K562 (cell line): Measurements from ENCODE around the gene PDHB. TPM values are rescaled to one million over a fixed set of nuclear protein-coding genes. Genes with fewer than 3 reads are reported as not detected.
A peak's percentile ranks its signal among the peaks of the same experiment; 100 is the strongest.

Experiments used
- ATAC-seq: fragments of 200-7000 bp; cut with Tn5 transposase; 3 replicates; pipeline ENCODE4 v1.9.1; 2020; ENCODE audit warnings: moderate library complexity
- BruUV-seq: library from RNA; stranded (reverse); fragments of 400-500 nt; replicated peaks from 2 replicates; lab custom pipeline; 2021; lab: Mats Ljungman, UMichigan
- CTCF ChIA-PET: fragments of 300-600 bp; formaldehyde crosslinking; extraction: SDS; loops from one replicate; lab custom pipeline; 2021; ENCODE audit warnings: low intra/inter-chr PET ratio; lab: Yijun Ruan, JAX
- POLR2A ChIA-PET: fragments of 300-600, 350-650 bp; sonication (Branson Sonifier 250); formaldehyde crosslinking; extraction: SDS; loops from one replicate; lab custom pipeline; 2021; ENCODE audit warnings: antibody characterized with exemption, inconsistent platforms; lab: Yijun Ruan, JAX
- DNase-seq, 4 experiments: peaks; one replicate each; pipeline versions ENCODE4 v3.0.0 to v3.0.0-alpha.2; 2011 to 2018; ENCODE audit warnings: low spot score in 3 of 4, mixed read lengths in 3 of 4; ENCODE audit errors: extremely low read depth in 1 of 4
- FAIRE-seq: peaks from 2 replicates; lab custom pipeline; 2011; peaks lifted over from hg19 to GRCh38; lab: Jason Lieb, UNC
- H2AFZ ChIP-seq: 2 replicates; pipeline ENCODE4 v1.6.0; 2011; ENCODE audit warnings: low read depth, low read length, control low read depth, inconsistent platforms
- H3K27ac ChIP-seq: fragments of 200-600 bp; 3 replicates; pipeline ENCODE4 v1.8.0; 2011; ENCODE audit warnings: low read depth, mild to moderate bottlenecking, control low read depth, inconsistent platforms, low read length, moderate library complexity, mixed read lengths; ENCODE audit errors: extremely low read depth
- H3K27me3 ChIP-seq, 2 experiments: fragments of 300-600 bp in 1 of 2; 2 replicates in 1 of 2; 3 replicates in 1 of 2; pipeline versions ENCODE4 v1.6.0 to v1.8.0; 2011; ENCODE audit warnings: inconsistent platforms in 2 of 2, low read length in 2 of 2, mild to moderate bottlenecking in 1 of 2, mixed read lengths in 1 of 2, moderate library complexity in 1 of 2; ENCODE audit not compliant: control insufficient read depth in 2 of 2, insufficient read depth in 2 of 2
- H3K36me3 ChIP-seq: fragments of 300-600 bp; 3 replicates; pipeline ENCODE4 v1.8.0; 2011; ENCODE audit warnings: mild to moderate bottlenecking, low read length, inconsistent platforms; ENCODE audit not compliant: control insufficient read depth, insufficient read depth
- H3K4me1 ChIP-seq, 2 experiments: fragments of 200-600 bp in 1 of 2; replicated peaks in 1 of 2; 2 replicates in 1 of 2; 3 replicates in 1 of 2; pipeline versions ENCODE4 v1.5.1 to v1.8.0; 2011; ENCODE audit warnings: inconsistent platforms in 2 of 2, low read length in 2 of 2, mild to moderate bottlenecking in 1 of 2, mixed read lengths in 1 of 2, moderate library complexity in 1 of 2; ENCODE audit not compliant: control insufficient read depth in 2 of 2, insufficient read depth in 2 of 2
- H3K4me2 ChIP-seq: 2 replicates; pipeline ENCODE4 v1.6.1; 2011; ENCODE audit warnings: low read length, control low read depth, inconsistent platforms, mixed read lengths; ENCODE audit not compliant: insufficient read depth
- H3K4me3 ChIP-seq: fragments of 200-600 bp; sonication (generic), shearing (Covaris generic); 2 replicates; pipeline ENCODE4 v1.5.1; 2016; ENCODE audit warnings: control low read depth, inconsistent platforms
- H3K79me2 ChIP-seq: fragments of 200-600 bp; 3 replicates; pipeline ENCODE4 v1.8.0; 2011; ENCODE audit warnings: low read length, inconsistent platforms; ENCODE audit not compliant: control insufficient read depth, insufficient read depth
- H3K9ac ChIP-seq, 2 experiments: 2 replicates each; pipeline versions ENCODE4 v1.6.0 to v1.6.1; 2011; ENCODE audit warnings: low read depth in 2 of 2, low read length in 2 of 2, control low read depth in 1 of 2, inconsistent platforms in 1 of 2, mild to moderate bottlenecking in 1 of 2, mixed read lengths in 1 of 2; ENCODE audit not compliant: insufficient read depth in 1 of 2
- H3K9me1 ChIP-seq: one replicate; pipeline ENCODE4 v1.6.0; 2011; ENCODE audit warnings: inconsistent platforms, mild to moderate bottlenecking, low read length, moderate library complexity; ENCODE audit not compliant: control insufficient read depth, insufficient read depth
- H3K9me3 ChIP-seq: replicated peaks from 2 replicates; pipeline ENCODE4 v1.5.1; 2011; ENCODE audit warnings: low read depth, low read length, inconsistent platforms; ENCODE audit not compliant: control insufficient read depth, insufficient read depth
- H4K20me1 ChIP-seq: replicated peaks from 2 replicates; pipeline ENCODE4 v1.6.1; 2011; ENCODE audit warnings: low read length, inconsistent platforms, mixed read lengths; ENCODE audit not compliant: control insufficient read depth, insufficient read depth
- CREB3 ChIP-seq: fragments of 450-650 bp; conservative IDR thresholded peaks from 2 replicates; pipeline ENCODE4 v1.6.1; 2016; ENCODE audit warnings: missing genetic modification characterization, low read depth, mild to moderate bottlenecking, missing compliant biosample characterization, moderate library complexity
- CTCFL ChIP-seq: IDR thresholded peaks from 2 replicates; pipeline ENCODE4 v1.6.1; 2011; ENCODE audit warnings: borderline replicate concordance, low read depth, mild to moderate bottlenecking, moderate library complexity, low read length; ENCODE audit not compliant: insufficient read depth, poor library complexity, severe bottlenecking
- MYC ChIP-seq, 2 experiments: fragments of 250-450 bp in 1 of 2; sonication (Bioruptor Pico) in 1 of 2; IDR thresholded peaks; 2 replicates each; pipeline versions ENCODE4 v1.5.1 to v1.6.1; 2012 to 2021; ENCODE audit warnings: low read depth in 2 of 2, borderline replicate concordance in 1 of 2, improper control_type of control experiment in 1 of 2, low read length in 1 of 2, mild to moderate bottlenecking in 1 of 2, moderate library complexity in 1 of 2
- NFIC ChIP-seq: fragments of 450-650 bp; IDR thresholded peaks from 2 replicates; pipeline ENCODE4 v1.6.1; 2017; ENCODE audit warnings: mild to moderate bottlenecking, inconsistent platforms
- RAD51 ChIP-seq: fragments of 450-650 bp; IDR thresholded peaks from 2 replicates; pipeline ENCODE4 v1.7.1; 2016; ENCODE audit warnings: low read depth, mild to moderate bottlenecking, borderline replicate concordance
- USF2 ChIP-seq: sonication (generic); formaldehyde crosslinking; IDR thresholded peaks from 2 replicates; pipeline ENCODE4 v1.5.0; 2020; ENCODE audit warnings: missing genetic modification reagents
- WGBS: fragments of 100-300 bp; shearing (Covaris generic); methylation state at CpG from one replicate; pipeline ENCODE4 v1.1.6; 2016; ENCODE audit warnings: low coverage, mixed read lengths; ENCODE audit not compliant: insufficient coverage; ENCODE audit errors: missing lambda C conversion rate; 5-methylcytosine and 5-hydroxymethylcytosine counted together
- in situ Hi-C: fragments of 300-500 bp; cut with MboI; formaldehyde crosslinking; loops from 4 replicates; pipeline ENCODE4 v1.15.0; 2018; ENCODE audit warnings: inconsistent platforms, mixed read lengths
- intact Hi-C: fragments of 100-400 bp; cut with micrococcal nuclease; formaldehyde crosslinking; loops from 2 replicates; pipeline ENCODE4 v1.14.2; 2022
- polyA plus RNA-seq, 8 experiments: library from polyadenylated mRNA; depleted of rRNA in 4 of 8; stranded (reverse) in 5 of 8; unstranded in 3 of 8; fragments of >200 nt; fragmentation: Nextera tagmentation in 2 of 8; fragmentation: Illumina TruSeq in 1 of 8; extraction: Ambion mirVana in 2 of 8; extraction: Trizol in 1 of 8; gene quantifications; 2 replicates each; pipeline versions ENCODE4 v1.2.1 to v1.2.3, GENCODE V29; 2011 to 2014; ENCODE audit warnings: inconsistent platforms in 1 of 8, missing spikeins in 1 of 8
- total RNA-seq, 7 experiments: library from RNA; depleted of rRNA in 6 of 7; stranded (reverse); fragments of >200 nt in 6 of 7; fragmentation: Illumina TruSeq in 2 of 7; extraction: Trizol in 2 of 7; gene quantifications; 2 replicates each; pipeline versions ENCODE4 v1.2.1 to v1.2.3, GENCODE V29; 2011 to 2021; ENCODE audit warnings: low replicate concordance in 1 of 7

PDHB gene
- total and polyA plus RNA-seq, 9 of the 15 experiments (the other 6 are each of a cell fraction or from before 2014, with no cell fraction given): 51.2 to 178 (median 85.2) TPM

GRCh38 chr3:58463181-58463941, 29.7 kb upstream of the PDHB start:
- Histone ChIP-seq H3K9ac (no peak overlapping the region), H3K79me2 (no peaks in the 10 kb centered on the region), H2AFZ (peak overlapping the region; percentile 75), H3K27ac (no peak overlapping the region), H3K27me3 (0 out of 5 replicates have a peak, but pooled peaks cover 0 to 2% of the 10 kb centered on the region in 2 experiments), H3K36me3 (no peaks in the 10 kb centered on the region), H3K9me3 (no peaks in the 10 kb centered on the region), H3K4me1 (peaks cover 0 to 2% of the 10 kb centered on the region in 2 experiments; a peak in 1 of 5 replicates), H3K4me3 (no peak overlapping the region), H3K4me2 (peak overlapping the region; percentile 34; the same call in 1 of the 2 replicates), H4K20me1 (no peaks in the 10 kb centered on the region), H3K9me1 (no peaks in the 10 kb centered on the region)
- ATAC-seq (peak; percentile 96), DNase-seq (peak; percentile 67 to 75 (median 70)), FAIRE-seq (peak; percentile 86)
- 17% methylated on average over 14 of the region's 18 CpGs for WGBS
- no TSS peak for BruUV-seq
- in situ Hi-C loops (no loop called here), intact Hi-C loops (loop anchor here (1.0 kb wide), 1 partner anchor 69 kb away; no protein-coding TSS in a partner anchor)
- POLR2A ChIA-PET: no interaction called here
- CTCF ChIA-PET: interaction anchor here (1.4 kb wide), 1 partner anchor 69 kb away, joined by 7 read pairs; no protein-coding TSS in a partner anchor
- peak; percentile 57; the same call in 1 of the 2 replicates for TF ChIP-seq USF2 (CRISPR knock-in tag)
- TF ChIP-seq MYC (IDR thresholded peaks at IDR 0.05; ENCODE audit: low read depth, low read length): 0 out of 2 replicates have a peak, but pooled peaks have one; percentile 33
- no peak for TF ChIP-seq MYC (CRISPR knock-in tag; IDR thresholded peaks at IDR 0.05; ENCODE audit: borderline replicate concordance, low read depth)
- TF ChIP-seq CTCFL: peak; percentile 91
- no peak for TF ChIP-seq CREB3 (tag)
- peak; percentile 96 for TF ChIP-seq NFIC
- TF ChIP-seq RAD51: peak; percentile 37
